GM21528 (cell line): ENCODE results near the gene CACNB1.
"Not testable (repeated sequence)": the region's sequence is repeated elsewhere in the genome, so short reads cannot be mapped to it uniquely, and the experiment has no call there.

Experiments
- ATAC-seq: cut with Tn5 transposase; IDR thresholded peaks from one replicate; pipeline ENCODE4 v1.9.1; 2021; ENCODE audit warnings: mild to moderate bottlenecking, moderate library complexity; ENCODE audit not compliant: unreplicated experiment, low FRiP score

CACNB1 gene

DNA sequence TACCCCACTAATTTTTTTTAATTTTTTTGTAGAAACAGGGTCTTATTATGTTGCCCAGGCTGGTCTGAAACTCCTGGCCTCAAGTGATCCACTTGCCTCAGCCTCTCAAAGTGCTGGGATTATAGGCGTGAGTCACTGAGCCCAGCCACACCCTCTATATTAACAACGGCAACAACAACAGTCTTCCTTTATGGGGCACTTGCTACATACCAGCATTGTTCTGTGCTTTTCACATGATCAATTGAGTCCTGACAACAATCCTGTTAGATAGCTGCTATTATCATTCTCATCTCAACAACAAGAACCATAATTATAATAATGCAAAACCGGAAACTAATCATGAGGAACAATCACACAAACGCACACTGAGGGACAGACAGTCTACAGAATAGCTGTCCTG, 18.9 kb downstream of the CACNB1 start:
- ATAC-seq = no peak

DNA sequence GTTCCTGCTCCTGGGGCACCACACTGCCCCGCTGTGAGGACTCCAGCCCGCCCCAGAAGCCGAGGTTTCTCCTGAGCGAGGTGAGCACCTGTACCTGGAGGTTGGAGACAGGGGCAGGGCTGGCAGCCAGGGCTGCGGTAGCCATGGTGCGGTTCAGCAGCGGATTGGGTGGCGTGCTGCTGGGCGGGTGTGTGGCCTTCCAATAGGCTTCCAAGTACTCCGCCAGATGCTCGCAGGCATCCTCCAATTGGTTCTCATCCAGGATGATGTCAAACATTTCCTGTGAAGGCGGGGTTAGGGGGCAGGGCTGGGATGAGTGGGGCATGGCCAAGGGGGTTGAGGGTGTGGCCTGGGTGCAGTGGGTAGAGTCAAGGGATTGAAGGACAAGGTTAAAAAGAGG, 20.2 kb downstream of the CACNB1 start:
- ATAC-seq = no peak

DNA sequence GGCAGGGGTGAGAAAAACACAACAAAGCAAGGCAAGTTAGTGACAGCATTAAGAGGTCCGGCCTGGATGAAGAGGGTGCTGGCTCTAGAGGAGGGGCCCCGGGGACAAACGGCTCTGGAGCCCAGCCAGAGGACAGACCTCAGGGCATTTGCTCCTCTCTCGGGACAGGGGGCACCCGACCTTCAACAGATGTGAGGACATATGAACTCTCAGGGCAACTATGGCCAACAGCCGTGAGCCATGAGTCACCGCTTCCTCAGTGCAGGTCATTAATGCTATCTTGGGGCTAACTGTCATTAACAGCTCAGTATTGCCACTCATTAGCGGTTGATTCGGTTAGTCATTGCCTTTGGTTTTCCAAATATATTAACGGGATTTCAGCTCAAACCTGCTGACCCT, 21.8 kb downstream of the CACNB1 start:
- ATAC-seq = no peak

DNA sequence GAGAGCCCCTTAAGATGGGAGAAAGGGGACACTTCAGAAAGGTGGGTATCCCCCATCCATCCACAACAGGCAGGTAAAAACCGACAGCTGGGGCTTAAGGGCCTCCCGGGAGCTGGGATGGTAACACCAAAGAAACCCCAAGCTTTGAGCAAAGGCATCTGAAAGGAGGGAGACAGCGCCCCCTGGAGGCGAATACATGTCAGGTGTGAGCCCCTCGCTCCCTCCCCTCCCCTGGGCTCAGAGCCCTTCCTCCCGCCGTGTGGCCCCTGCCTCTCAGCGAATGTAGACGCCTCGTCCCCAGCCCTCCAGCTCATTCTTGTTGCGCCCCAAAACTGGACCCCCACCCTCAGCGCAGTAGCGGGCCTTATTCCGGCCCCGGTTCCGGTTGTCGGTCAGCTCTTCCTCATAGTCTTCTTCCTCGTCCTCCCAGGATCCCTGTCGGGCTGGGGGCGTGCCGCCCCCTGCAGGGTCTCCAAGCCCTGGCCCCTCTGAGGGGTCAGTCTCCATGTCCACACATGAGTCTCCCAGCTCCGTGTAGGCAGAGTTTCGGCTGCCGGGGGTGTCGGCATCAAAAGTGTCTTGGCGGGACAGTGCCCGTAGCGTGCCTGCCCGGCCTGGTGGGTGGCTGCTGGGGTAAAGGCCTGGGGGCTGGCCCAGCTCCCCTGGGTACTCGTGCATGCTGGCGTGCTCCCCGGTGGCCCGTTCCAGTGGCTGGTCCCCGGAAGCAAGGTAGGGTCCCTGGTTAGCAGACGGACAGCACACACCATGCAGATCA, 22.4 kb downstream of the CACNB1 start:
- no peak for ATAC-seq

DNA sequence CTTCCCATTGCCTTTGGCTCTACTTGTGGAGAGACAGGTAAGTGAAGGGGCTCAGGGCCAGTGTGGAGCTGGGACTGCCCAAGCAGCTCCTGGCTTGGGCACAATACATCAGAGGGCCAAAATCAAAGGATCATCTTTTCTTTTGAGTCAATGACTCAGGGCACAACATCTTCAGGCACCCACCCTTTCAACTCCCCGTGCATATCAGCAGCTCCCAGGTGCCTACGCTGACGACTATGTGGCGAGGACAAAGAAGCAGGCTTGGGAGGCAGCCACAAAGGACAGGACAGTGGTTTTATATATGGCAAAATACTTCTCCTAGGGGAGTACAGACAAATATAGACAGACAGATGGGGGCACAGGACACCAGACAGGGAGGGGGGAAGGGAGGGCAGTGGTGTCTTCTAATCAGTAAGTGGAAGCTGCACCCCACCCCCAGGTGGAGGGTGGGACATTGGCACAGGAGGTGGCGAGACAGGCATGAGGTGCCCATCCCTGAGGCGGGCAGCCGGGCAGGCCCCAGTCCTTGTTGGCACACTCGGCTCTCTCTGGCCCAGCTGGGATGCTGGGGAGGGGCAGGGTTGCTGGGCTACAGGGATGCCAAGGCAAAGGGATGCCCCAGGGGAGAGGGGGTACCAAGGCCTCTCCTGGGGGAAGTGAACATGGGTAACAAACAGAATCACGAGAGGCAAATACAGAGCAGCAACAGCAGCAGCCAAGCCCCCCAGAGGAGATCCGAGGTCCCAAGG, 23.8 kb downstream of the CACNB1 start:
- ATAC-seq = no peak

DNA sequence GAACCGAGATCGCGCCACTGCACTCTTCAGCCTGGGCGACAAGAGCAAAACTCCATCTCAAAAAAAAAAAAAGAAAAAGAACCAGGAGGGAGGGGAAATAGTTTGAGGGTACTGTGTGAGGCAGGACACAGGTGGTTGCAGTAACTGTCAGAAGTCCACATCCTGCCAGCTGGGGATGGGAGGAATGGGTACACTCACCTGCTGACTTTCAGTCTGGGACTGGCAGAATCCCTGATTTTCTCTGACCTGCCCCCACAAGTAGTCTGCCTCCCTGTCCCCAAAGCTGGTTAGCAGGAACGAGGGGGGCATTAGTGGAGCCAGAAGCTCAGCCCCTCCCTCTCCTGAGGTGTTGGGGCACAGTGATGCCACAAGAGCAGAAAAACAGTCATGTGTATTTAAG, 24.4 kb downstream of the CACNB1 start:
- ATAC-seq = no peak

DNA sequence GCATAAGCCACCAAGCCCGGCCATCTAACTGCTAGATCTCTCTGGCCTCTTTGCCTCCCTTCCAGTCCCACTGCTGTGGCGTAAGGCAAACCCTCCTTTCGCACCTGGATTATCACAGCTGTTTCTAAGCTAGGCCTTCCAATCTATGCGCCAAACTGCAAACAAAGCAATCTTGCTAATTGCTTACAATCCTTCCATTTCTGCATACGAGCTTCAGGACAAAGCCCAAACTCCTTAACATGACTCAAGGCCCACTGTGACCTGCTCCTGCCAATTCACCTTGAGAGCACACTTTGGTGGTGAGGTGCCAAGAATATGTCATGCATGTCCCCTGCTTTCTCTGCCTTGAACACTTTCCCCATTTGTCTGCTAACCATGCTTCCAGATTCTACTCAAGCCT, 25.5 kb downstream of the CACNB1 start:
- ATAC-seq = no peak

DNA sequence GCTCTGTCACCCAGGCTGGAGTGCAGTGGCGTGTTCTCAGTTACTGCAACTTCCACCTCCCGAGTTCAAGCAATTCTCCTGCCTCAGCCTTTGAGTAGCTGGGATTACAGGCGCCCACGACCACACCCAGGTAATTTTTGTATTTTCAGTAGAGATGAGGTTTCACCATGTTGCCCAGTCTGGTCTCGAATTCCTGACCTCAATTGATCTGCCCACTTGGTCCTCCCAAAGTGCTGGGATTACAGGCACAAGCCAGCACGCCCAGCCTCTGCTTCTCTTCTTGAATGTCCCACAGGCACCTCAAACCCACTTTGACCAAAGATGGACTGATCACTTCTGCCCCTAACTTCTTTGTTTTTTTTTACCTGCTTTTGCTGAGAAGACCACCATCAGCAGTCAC, 26.9 kb downstream of the CACNB1 start:
- no peak for ATAC-seq

DNA sequence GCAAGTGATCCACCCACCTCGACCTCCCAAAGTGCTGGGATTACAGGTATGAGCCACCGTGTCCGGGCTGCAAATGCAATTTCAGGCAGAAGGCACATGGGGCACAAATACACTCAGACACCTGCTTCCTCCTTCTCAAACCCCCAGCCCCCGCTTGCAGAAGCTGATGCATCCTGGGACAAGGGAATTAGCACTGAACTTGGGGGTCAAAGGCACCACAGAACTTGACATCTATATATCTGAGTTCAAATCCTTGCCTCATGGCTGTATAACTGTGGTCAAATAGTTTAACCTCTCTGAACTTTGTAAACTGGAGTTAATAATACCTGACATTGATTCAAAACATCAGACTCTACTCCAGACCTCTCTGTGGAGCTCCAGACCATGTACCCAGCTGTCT, 27.4 kb downstream of the CACNB1 start:
- no peak for ATAC-seq

DNA sequence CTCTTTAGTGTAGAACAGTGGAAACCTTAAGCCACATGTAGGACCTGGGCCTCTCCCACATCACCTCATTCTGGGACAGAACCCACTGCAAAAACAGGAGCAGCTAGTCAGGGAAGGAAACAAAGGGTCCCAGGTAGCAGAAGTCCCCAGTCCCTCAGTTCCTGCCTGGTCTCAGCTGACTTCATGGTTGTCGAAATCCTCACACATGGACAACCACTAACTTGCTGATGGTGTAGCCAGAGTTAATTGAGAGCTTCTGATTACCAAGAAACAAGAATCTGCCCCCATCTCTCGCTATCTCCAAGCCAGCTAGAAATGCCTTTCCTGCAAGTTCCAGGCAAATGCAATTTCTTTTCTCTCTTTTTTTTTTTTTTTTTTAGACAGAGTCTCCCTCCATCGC, 28.0 kb downstream of the CACNB1 start:
- ATAC-seq = no peak

DNA sequence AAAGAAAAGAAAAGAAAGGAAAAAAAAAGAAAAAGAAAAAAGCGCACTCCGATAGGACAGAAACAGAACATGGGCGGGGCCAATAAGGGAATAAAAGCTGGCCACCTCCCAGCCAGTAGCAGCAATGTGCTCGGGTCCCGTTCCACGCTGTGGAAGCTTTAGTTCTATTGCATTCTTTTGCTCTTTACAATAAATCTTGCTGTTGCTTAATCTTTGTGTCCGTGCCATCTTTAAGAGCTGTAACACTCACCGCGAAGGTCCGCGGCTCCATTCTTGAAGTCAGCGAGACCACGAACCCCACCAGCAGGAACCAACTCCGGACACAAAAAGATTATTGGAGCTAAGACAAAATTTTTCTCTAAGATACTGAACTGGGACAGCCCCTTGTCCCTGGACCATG, 28.4 kb downstream of the CACNB1 start:
- ATAC-seq = no peak

DNA sequence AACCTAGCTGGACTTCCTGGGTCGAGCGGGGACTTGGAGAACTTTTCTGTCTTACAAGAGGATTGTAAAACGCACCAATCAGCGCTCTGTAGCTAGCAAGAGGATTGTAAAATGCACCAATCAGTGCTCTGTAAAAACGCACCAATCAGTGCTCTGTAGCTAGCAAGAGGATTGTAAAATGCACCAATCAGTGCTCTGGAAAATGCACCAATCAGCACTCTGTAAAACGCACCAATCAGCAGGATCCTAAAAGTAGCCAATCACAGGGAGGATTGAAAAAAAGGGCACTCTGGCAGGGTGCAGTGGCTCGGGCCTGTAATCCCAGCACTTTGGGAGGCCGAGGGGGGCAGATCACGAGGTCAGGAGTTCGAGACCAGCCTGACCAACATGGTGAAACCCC, 29.0 kb downstream of the CACNB1 start:
- not testable (repeated sequence) for ATAC-seq

DNA sequence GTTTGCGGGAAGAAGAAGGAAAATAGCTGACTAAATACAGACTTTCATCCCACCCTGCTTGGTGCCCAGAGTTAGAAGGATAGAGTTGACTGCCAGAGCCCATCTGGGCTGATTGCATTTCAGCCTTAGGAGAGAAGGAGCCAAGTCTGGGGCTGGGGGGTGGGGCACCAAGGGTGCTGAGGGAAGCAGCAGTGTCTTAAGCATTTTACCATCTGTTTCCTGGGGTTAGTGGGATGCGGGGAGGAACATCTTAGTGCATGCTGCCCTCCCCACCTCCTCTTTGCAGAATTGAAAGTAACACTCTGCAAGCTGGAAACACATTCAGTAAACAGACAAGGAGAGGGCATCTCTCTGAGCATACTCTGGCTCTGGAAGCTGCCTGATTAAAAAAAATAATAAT, 30.0 kb downstream of the CACNB1 start:
- ATAC-seq = no peak

DNA sequence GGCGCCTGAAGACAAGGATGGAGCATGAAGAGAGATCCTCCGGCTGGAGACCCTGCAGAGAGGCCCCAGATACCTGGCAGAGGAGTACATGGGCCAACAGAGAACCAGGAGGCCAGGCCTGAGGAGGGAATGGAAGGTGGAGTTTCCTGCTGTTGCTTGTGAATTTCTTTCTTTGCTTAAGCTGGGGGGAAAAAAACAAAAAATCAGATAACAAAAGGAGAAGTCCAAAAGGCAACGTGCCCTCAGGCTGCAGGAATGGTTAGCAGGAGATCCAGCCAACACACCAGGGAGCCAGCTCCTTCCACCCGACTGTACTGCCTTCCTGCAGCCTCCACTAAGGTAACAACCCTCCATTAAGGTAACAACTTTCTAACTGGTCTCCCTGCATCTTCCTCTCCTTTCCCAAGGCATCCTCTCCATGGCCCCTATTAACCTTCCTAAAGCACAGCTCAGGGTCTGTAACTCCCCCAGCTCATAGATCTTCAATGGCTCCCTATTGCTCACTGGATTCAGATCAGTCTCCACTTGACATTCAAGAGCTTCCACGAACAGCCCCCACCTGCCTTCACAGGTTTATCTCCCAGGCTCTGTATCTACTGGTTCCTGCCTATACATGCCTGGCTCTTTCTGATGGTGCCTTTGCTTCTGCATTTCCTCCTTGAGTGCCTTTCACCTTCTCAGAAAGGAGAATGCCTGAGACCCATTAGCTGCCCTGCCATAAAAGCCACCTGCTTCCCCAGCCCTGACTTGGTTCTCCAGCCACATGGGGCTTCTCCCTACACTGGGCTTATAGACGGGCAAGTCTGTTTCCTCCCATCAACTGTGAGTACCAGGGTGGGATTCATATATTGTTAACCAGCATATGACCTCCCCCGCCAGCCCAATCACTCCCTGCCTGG, 30.8 kb downstream of the CACNB1 start:
- ATAC-seq = no peak

DNA sequence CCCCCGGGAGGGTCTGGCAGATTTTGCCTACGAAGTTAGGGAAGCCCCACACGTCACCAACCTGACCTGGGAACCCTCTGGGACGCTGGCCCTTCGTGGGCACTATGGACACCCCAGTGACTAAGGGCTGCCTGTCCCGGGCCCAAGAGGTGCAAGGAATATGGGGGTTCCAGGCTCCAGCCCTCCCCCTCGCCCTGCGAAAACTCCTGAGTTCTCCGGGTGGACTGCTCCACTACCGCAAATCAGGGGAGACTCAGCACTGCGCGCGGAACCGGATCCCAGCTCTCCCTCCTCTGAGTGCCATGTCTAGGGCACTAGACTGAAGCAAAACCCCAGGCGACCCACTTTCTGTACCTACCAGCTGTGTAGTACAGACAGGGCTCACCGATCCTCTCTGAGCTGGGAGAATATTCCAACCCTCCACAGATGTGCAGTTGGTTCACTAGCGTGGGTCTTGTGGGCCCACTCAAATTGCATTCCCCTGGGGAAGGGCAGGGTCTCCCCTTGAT, 31.6 kb downstream of the CACNB1 start, which contains the start of gene ARL5C:
Gene ARL5C (minus strand): TSS at position 321 of the 509 bp plus-strand sequence. CDS start 401 bp downstream, outside the sequence.
- ATAC-seq = no peak

DNA sequence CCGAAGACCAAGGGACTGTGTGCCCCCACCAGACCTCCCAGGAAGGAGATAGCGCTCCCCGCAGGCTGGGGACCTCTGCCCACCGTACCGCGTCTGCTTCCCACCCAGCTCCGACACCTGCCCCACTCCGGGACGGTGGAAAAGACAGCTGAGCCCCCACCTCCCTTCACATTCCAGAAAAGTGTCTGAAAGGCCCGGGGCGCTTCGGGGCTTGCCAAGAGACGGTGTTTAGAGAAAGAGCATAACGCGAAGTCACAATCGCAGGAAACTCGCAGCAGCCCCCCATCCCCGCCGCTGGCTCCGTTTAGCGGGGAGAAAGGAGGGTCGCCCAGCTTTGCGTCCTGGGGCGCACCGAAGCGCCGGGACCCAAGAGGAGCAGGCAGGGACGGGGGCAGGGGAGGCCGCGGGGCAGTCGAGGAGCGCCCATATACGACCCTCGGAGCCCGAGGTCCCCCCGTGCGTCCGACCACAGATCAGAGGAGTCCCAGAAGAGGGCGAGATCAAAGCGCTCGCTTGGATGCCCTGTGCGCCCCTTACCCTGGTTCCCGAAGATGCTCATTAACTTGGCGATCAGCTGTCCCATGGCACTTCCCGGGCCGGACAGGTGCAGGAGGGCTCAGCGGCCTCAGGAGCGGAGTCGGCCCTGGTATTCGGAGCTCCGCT, 32.2 kb downstream of the CACNB1 start:
- ATAC-seq = no peak

DNA sequence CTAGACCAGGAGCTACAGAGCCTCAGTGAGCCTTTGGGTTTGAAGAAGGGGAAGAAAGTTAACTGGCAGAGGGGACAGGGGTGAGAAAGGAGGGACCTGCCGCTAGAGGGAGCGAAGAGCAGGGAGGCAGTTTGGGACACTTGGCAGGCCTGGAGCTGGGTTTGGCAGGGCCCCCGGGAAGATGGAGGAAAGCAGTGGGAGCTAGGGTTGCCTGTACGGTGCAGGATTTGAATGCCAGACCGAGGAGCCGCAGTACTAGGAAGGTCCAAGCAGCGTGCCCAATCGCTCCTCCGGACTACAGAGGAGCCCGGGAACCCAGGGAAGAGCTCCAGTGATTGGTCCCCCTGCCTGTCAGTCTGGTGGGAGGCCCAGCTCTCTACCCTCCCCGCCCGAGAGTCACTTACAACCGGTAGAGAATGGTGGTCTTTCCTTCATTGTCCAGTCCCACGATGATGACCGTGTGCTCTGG, 32.8 kb downstream of the CACNB1 start:
- ATAC-seq = no peak

DNA sequence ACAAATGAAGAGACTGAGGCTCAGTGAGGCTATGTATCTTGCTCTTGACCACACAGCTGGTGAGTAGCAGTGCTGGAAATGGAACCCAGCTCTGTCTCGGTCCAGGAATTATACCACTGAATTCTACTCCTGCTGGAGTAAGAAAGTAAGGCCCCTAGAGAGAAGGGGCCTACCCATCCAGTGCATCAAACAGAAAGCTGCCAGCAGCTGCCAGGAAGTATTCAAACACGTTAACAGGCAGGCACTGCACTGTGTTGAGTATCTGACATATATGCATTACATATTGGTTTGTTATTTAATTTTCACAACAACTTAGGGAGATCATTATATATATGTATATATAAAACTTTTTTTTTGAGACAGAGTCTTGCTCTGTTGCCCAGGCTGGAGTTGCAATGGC, 35.5 kb downstream of the CACNB1 start:
- no peak for ATAC-seq

DNA sequence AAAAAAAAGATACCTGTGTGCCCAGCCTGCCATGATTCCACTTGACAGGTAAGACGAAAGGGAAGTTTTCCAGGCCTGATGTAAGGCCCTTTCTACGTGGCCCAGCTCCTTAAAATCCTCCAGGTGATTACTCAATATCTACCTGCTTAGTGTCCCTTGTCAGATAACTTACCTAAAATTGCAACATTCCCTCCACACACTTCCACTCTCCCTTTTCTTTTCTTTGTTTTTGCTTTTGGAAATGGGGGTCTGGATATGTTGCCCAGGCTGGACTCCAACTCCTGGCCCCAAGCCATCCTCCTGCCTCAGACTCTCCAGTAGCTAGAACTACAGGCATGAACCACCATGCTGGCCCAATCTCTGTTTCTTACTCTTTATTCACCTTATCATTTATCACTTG, 38.8 kb downstream of the CACNB1 start:
- no peak for ATAC-seq

DNA sequence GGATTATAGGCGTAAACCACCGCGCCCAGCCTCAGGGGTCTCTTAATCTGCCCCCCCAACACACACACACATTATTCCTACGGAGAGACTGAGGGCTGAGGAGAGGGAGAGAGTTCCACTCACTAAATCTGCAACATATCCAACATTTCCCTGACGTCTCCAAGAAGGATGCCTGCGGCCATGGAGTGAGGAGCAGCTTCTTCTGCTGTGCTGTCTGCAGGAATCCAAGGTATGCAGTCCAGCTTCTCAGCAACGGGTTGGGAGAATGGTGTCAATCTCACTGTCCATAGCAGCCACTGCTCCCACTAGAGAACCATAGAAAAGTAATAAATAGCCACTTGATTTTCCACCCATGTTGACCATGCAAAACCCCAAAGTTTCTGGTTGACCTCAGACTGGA, 41.0 kb downstream of the CACNB1 start:
- no peak for ATAC-seq
